GM12878 (cell line): ENCODE data around the gene NKAIN2. TPM values are rescaled to one million over a fixed set of nuclear protein-coding genes. Genes with fewer than 3 reads are reported as not detected.

Experiments
- BCLAF1 ChIP-seq: fragments of 450-650 bp; IDR thresholded peaks from 2 replicates; pipeline ENCODE4 v1.6.1; 2017; ENCODE audit warnings: antibody characterized with exemption, mild to moderate bottlenecking, moderate library complexity
- IRF4 ChIP-seq: IDR thresholded peaks from 2 replicates; pipeline ENCODE4 v1.6.1; 2011; ENCODE audit warnings: low read depth, low read length
- KDM1A ChIP-seq: fragments of 200-600 bp; sonication (generic); IDR thresholded peaks from 2 replicates; pipeline ENCODE4 v1.6.1; 2016; ENCODE audit warnings: borderline replicate concordance
- MLLT1 ChIP-seq: fragments of 450-650 bp; IDR thresholded peaks from 2 replicates; pipeline ENCODE4 v1.6.1; 2016; ENCODE audit warnings: mild to moderate bottlenecking
- MXI1 ChIP-seq: fragments of 150-350 bp; IDR thresholded peaks from 2 replicates; pipeline ENCODE4 v1.6.1; 2011; ENCODE audit warnings: low read depth, mild to moderate bottlenecking, inconsistent platforms, low read length, improper control_type of control experiment
- NBN ChIP-seq: fragments of 450-650 bp; IDR thresholded peaks from 2 replicates; pipeline ENCODE4 v1.6.1; 2016
- SKIL ChIP-seq: fragments of 450-650 bp; IDR thresholded peaks from 2 replicates; pipeline ENCODE4 v1.6.1; 2017; ENCODE audit warnings: mild to moderate bottlenecking, low read depth, inconsistent platforms; ENCODE audit not compliant: poor library complexity, severe bottlenecking
- TAF1 ChIP-seq: IDR thresholded peaks from 2 replicates; pipeline ENCODE4 v1.6.1; 2011; ENCODE audit warnings: mild to moderate bottlenecking, low read depth, low read length, borderline replicate concordance
- YBX1 ChIP-seq: fragments of 450-650 bp; IDR thresholded peaks from 2 replicates; pipeline ENCODE4 v1.6.1; 2016; ENCODE audit warnings: antibody characterized with exemption
- polyA plus RNA-seq, 11 experiments: library from polyadenylated mRNA; depleted of rRNA in 4 of 11; unstranded in 6 of 11; stranded (reverse) in 5 of 11; fragments of >200 nt; fragmentation: Nextera tagmentation in 4 of 11; fragmentation: Illumina TruSeq in 1 of 11; extraction: Ambion mirVana in 4 of 11; extraction: Trizol in 1 of 11; gene quantifications; 1 replicate in 1 of 11; 2 replicates in 10 of 11; pipeline versions ENCODE4 v1.2.1 to v1.2.3, GENCODE V29; 2011 to 2016; ENCODE audit warnings: inconsistent platforms in 2 of 11, missing spikeins in 2 of 11, low read depth in 1 of 11
- total RNA-seq, 4 experiments: library from RNA; depleted of rRNA in 3 of 4; stranded (reverse); fragments of >200 nt in 3 of 4; fragmentation: Illumina TruSeq in 1 of 4; extraction: Trizol in 1 of 4; gene quantifications; 2 replicates each; pipeline versions ENCODE4 v1.2.1 to v1.2.3, GENCODE V29; 2013 to 2021

The NKAIN2 gene
- total and polyA plus RNA-seq, 10 of the 15 experiments (the other 5 are each of a cell fraction or from before 2014, with no cell fraction given), result not detected

- no peak for TF ChIP-seq MLLT1
- TF ChIP-seq KDM1A, result no peak
- no peak for TF ChIP-seq IRF4
- no peak for TF ChIP-seq NBN
- no peak for TF ChIP-seq MXI1
- no peak for TF ChIP-seq SKIL
- TF ChIP-seq TAF1, result no peak
- no peak for TF ChIP-seq YBX1
- TF ChIP-seq BCLAF1, result no peak
Measured at GRCh38 chr6:124076336-124077048, 272.8 kb downstream of the NKAIN2 start (continued).
